Measurements from ENCODE around the gene SYNGR3. TPM values are rescaled to one million over a fixed set of nuclear protein-coding genes. Genes with fewer than 3 reads are reported as not detected.

Gene SYNGR3
- total RNA-seq, 1 donor from 2014 or later = 6.0 TPM

DNA sequence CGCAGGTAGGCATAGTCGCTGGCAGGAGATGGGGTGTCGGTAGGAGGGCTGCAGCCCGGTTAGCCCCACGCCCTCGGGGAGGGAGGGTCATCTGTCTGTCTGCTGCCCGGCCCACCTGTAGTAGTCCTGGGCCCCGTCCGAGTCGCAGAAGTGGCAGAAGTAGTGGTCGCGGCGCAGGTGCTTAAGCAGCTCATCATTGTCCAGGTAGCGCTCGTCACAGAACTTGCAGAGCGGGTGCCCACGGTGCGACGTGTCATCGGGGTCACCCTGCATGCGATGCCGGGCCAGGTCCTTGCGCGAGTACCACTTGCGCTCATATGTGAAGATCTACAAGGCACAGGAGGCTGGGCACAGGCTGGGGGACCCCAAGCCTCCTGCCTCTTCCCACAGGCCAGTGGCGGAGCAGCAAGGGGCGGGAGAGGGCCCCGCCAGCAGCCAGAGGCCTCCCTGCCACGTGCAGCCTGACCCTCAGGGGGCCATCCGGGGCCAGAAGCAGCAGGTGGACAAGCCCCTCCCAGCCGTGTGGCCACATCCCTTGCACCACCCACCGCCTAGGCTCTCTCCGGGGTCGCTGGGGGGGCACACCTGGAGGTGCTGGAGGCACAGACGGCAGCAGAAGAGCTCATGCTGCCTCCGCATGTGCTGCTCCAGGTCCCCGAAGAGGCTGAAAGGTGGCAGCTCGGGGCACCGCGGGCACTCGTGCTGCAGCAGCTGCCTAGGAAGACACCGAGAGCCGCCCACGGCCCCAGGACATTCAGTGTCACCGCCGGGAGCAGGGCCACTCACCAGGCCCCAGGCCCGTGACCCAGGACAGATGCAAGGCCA is 12.8 kb downstream of the SYNGR3 start:
- FAIRE-seq (no peak), DNase-seq (ENCODE audit: low read depth) (no peak)
- H3K27ac Mint-ChIP-seq (ENCODE audit: unreplicated experiment) = peak overlapping the region; percentile 72
- Histone ChIP-seq H2AFZ (ENCODE audit: low read depth, low read length) (no peak overlapping the region), H3K36me3 (ENCODE audit: insufficient read depth, low read length) (peaks cover 2% of the 10 kb centered on the region), H3K79me2 (ENCODE audit: insufficient read depth, low read length) (peaks cover 66% of the 10 kb centered on the region), H3K4me3 (ENCODE audit: insufficient read depth, low read depth, low read length) (no peak overlapping the region), H3K27ac (ENCODE audit: low read depth, low read length) (no peak overlapping the region), H3K9me3 (ENCODE audit: insufficient read depth, low read depth, low read length) (no peaks in the 10 kb centered on the region), H3K9ac (ENCODE audit: low read length) (no peak overlapping the region), H3K27me3 (ENCODE audit: insufficient read depth, low read length) (no peaks in the 10 kb centered on the region), H3K4me2 (ENCODE audit: low read length) (no peak overlapping the region), H4K20me1 (ENCODE audit: insufficient read depth, low read length) (peaks cover 74% of the 10 kb centered on the region), H3K4me1 (ENCODE audit: insufficient read depth, low read length) (peaks cover 21% of the 10 kb centered on the region)
- TF ChIP-seq EZH2 (IDR thresholded peaks at IDR 0.05; ENCODE audit: insufficient read depth, low read length) (no peak), CTCF (IDR thresholded peaks at IDR 0.05; ENCODE audit: insufficient read depth, low read depth, low read length) (no peak)
- no peak overlapping the region for H3K4me3 Mint-ChIP-seq (ENCODE audit: unreplicated experiment)
- peaks cover 11% of the 10 kb centered on the region for H3K4me1 Mint-ChIP-seq (ENCODE audit: low read depth, unreplicated experiment)
- no peaks in the 10 kb centered on the region for H3K27me3 Mint-ChIP-seq (ENCODE audit: low read depth, unreplicated experiment)
- peaks cover 4% of the 10 kb centered on the region for H3K36me3 Mint-ChIP-seq (ENCODE audit: low read depth, unreplicated experiment)
- no peaks in the 10 kb centered on the region for H3K9me3 Mint-ChIP-seq (ENCODE audit: unreplicated experiment)

DNA sequence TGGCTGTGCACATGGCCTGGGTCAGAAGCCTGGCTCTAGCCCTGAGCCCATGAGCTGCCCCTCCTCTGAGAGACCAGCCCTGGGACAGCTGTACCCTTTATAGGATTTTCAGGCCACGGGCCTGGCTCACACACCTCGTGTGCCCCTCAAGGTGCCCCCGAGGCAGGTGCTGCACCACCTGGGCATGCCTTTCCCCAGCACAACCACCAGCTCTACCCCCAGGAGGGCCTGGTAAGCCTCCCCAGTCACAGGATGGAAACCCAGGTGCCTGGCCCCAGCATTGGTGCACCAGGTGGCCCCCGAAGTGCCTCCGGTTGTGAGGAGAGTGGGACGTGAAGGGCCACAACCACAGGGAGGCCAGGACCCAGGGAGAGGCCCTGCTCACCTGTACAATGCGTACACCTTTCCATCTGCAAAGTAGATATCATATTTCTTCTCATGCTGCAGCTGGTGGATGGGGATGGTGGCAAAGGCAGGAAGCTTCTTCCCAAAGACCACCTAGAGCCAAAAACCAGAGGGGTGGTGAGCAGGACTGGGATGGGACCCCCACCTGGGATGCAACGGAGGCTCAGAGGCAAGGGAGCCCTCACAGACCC is 13.6 kb downstream of the SYNGR3 start:
- Mint-ChIP-seq H3K27me3 (ENCODE audit: low read depth, unreplicated experiment) (no peaks in the 10 kb centered on the region), H3K27ac (ENCODE audit: unreplicated experiment) (no peak overlapping the region), H3K9me3 (ENCODE audit: unreplicated experiment) (no peaks in the 10 kb centered on the region), H3K36me3 (ENCODE audit: low read depth, unreplicated experiment) (peaks cover 3% of the 10 kb centered on the region), H3K4me1 (ENCODE audit: low read depth, unreplicated experiment) (peaks cover 14% of the 10 kb centered on the region), H3K4me3 (ENCODE audit: unreplicated experiment) (no peak overlapping the region)
- no peak overlapping the region for H3K4me2 ChIP-seq (ENCODE audit: low read length)
- H3K4me3 ChIP-seq (ENCODE audit: insufficient read depth, low read depth, low read length) = no peak overlapping the region
- peaks cover 73% of the 10 kb centered on the region for H3K79me2 ChIP-seq (ENCODE audit: insufficient read depth, low read length)
- H4K20me1 ChIP-seq (ENCODE audit: insufficient read depth, low read length) = peaks cover 75% of the 10 kb centered on the region
- peaks cover 2% of the 10 kb centered on the region for H3K36me3 ChIP-seq (ENCODE audit: insufficient read depth, low read length)
- TF ChIP-seq EZH2 (IDR thresholded peaks at IDR 0.05; ENCODE audit: insufficient read depth, low read length) (no peak), CTCF (IDR thresholded peaks at IDR 0.05; ENCODE audit: insufficient read depth, low read depth, low read length) (no peak)
- H3K4me1 ChIP-seq (ENCODE audit: insufficient read depth, low read length) = peaks cover 26% of the 10 kb centered on the region
- H3K27me3 ChIP-seq (ENCODE audit: insufficient read depth, low read length) = no peaks in the 10 kb centered on the region
- H3K9ac ChIP-seq (ENCODE audit: low read length) = no peak overlapping the region
- H3K9me3 ChIP-seq (ENCODE audit: insufficient read depth, low read depth, low read length) = no peaks in the 10 kb centered on the region
- DNase-seq (ENCODE audit: low read depth) (no peak), FAIRE-seq (no peak)
- no peak overlapping the region for H2AFZ ChIP-seq (ENCODE audit: low read depth, low read length)
- H3K27ac ChIP-seq (ENCODE audit: low read depth, low read length) = no peak overlapping the region
